H9 (cell line): ENCODE measurements around the gene MYH4. TPM values are rescaled to one million over a fixed set of nuclear protein-coding genes. Genes with fewer than 3 reads are reported as not detected.

Experiments used
- DNase-seq: peaks from one replicate; pipeline ENCODE4 v3.0.0-alpha.2; 2017
- H2AFZ ChIP-seq: one replicate; pipeline ENCODE4 v1.6.1; 2013; ENCODE audit warnings: mild to moderate bottlenecking, low read length, control low read depth, moderate library complexity
- H2AK5ac ChIP-seq: 2 replicates; pipeline ENCODE4 v1.6.1; 2013; ENCODE audit warnings: low read length, control low read depth, mixed read lengths; ENCODE audit not compliant: insufficient read length
- H2BK120ac ChIP-seq: one replicate; pipeline ENCODE4 v1.6.1; 2013; ENCODE audit warnings: low read depth, mild to moderate bottlenecking, low read length, control low read depth, inconsistent platforms; ENCODE audit not compliant: poor library complexity, severe bottlenecking
- H2BK12ac ChIP-seq: 2 replicates; pipeline ENCODE4 v1.6.1; 2013; ENCODE audit warnings: low read length, control low read depth, mixed read lengths, low read depth; ENCODE audit not compliant: insufficient read length
- H2BK15ac ChIP-seq: 2 replicates; pipeline ENCODE4 v1.6.1; 2013; ENCODE audit warnings: low read depth, low read length, control low read depth
- H2BK20ac ChIP-seq: one replicate; pipeline ENCODE4 v1.6.1; 2013; ENCODE audit warnings: low read depth, mild to moderate bottlenecking, low read length, control low read depth, inconsistent platforms; ENCODE audit not compliant: poor library complexity, severe bottlenecking
- H2BK5ac ChIP-seq: 2 replicates; pipeline ENCODE4 v1.6.1; 2013; ENCODE audit warnings: low read length, control low read depth, mixed read lengths; ENCODE audit not compliant: insufficient read length
- H3K14ac ChIP-seq: 2 replicates; pipeline ENCODE4 v1.6.1; 2013; ENCODE audit warnings: low read length, control low read depth; ENCODE audit not compliant: insufficient read depth
- H3K18ac ChIP-seq: 2 replicates; pipeline ENCODE4 v1.6.1; 2013; ENCODE audit warnings: low read depth, mild to moderate bottlenecking, mixed read lengths, low read length, control low read depth; ENCODE audit not compliant: insufficient read length
- H3K23ac ChIP-seq: 2 replicates; pipeline ENCODE4 v1.6.1; 2013; ENCODE audit warnings: low read length, control low read depth, mixed read lengths, low read depth; ENCODE audit not compliant: insufficient read length
- H3K23me2 ChIP-seq: 2 replicates; pipeline ENCODE4 v1.6.1; 2013; ENCODE audit warnings: low read depth, mild to moderate bottlenecking, mixed read lengths, low read length, control low read depth; ENCODE audit not compliant: insufficient read length, poor library complexity, severe bottlenecking
- H3K27ac ChIP-seq: 2 replicates; pipeline ENCODE4 v1.5.1; 2013; ENCODE audit warnings: low read length, control low read depth, mixed read lengths, low read depth; ENCODE audit not compliant: insufficient read length
- H3K27me3 ChIP-seq: 2 replicates; pipeline ENCODE4 v1.6.1; 2013; ENCODE audit warnings: low read length, control low read depth, inconsistent platforms; ENCODE audit not compliant: insufficient read depth
- H3K4ac ChIP-seq: 2 replicates; pipeline ENCODE4 v1.6.1; 2013; ENCODE audit warnings: low read depth, mild to moderate bottlenecking, control low read depth, inconsistent platforms, low read length, moderate library complexity
- H3K4me1 ChIP-seq: 2 replicates; pipeline ENCODE4 v1.6.1; 2013; ENCODE audit warnings: low read length, control low read depth, inconsistent platforms; ENCODE audit not compliant: insufficient read depth
- H3K4me2 ChIP-seq: 2 replicates; pipeline ENCODE4 v1.6.1; 2013; ENCODE audit warnings: low read length, control low read depth, mixed read lengths; ENCODE audit not compliant: insufficient read length, insufficient read depth
- H3K56ac ChIP-seq: 2 replicates; pipeline ENCODE4 v1.6.1; 2013; ENCODE audit warnings: low read depth, mild to moderate bottlenecking, mixed read lengths, low read length, control low read depth; ENCODE audit not compliant: insufficient read length
- H3K79me1 ChIP-seq: 2 replicates; pipeline ENCODE4 v1.6.1; 2013; ENCODE audit warnings: low read depth, mild to moderate bottlenecking, moderate library complexity, low read length, control low read depth, inconsistent platforms; ENCODE audit not compliant: insufficient read depth, poor library complexity, severe bottlenecking
- H3K79me2 ChIP-seq: 2 replicates; pipeline ENCODE4 v1.6.1; 2013; ENCODE audit warnings: low read length, control low read depth, inconsistent platforms; ENCODE audit not compliant: insufficient read depth
- H3K9ac ChIP-seq: 2 replicates; pipeline ENCODE4 v1.6.1; 2013; ENCODE audit warnings: low read length, control low read depth, mixed read lengths; ENCODE audit not compliant: insufficient read length; ENCODE audit errors: extremely low read depth
- H3K9me3 ChIP-seq: one replicate; pipeline ENCODE4 v1.6.1; 2013; ENCODE audit warnings: low read depth, low read length, inconsistent platforms; ENCODE audit not compliant: control insufficient read depth
- H3T11ph ChIP-seq: one replicate; pipeline ENCODE4 v1.6.1; 2013; ENCODE audit warnings: mild to moderate bottlenecking, low read length, control low read depth, inconsistent platforms
- H4K20me1 ChIP-seq: one replicate; pipeline ENCODE4 v1.6.1; 2013; ENCODE audit not compliant: control insufficient read depth, insufficient read length, insufficient read depth
- H4K5ac ChIP-seq: 2 replicates; pipeline ENCODE4 v1.6.1; 2013; ENCODE audit warnings: low read depth, mild to moderate bottlenecking, mixed read lengths, low read length, control low read depth; ENCODE audit not compliant: insufficient read length
- H4K8ac ChIP-seq: replicated peaks from 2 replicates; pipeline ENCODE4 v1.6.1; 2013; ENCODE audit warnings: low read length, control low read depth, mixed read lengths, low read depth; ENCODE audit not compliant: insufficient read length
- H4K91ac ChIP-seq: 2 replicates; pipeline ENCODE4 v1.6.1; 2013; ENCODE audit warnings: low read depth, mild to moderate bottlenecking, moderate library complexity, mixed read lengths, low read length, control low read depth; ENCODE audit not compliant: insufficient read length
- H3K27ac Mint-ChIP-seq, 3 experiments: 2 replicates in 2 of 3; 3 replicates in 1 of 3; pipeline ENCODE4 v1.8.0; 2020 to 2021; ENCODE audit warnings: mixed read lengths in 3 of 3, mild to moderate bottlenecking in 1 of 3, moderate library complexity in 1 of 3
- H3K27me3 Mint-ChIP-seq: 2 replicates; pipeline ENCODE4 v1.8.0; 2021; ENCODE audit warnings: low read depth, mild to moderate bottlenecking, moderate library complexity, mixed read lengths
- H3K36me3 Mint-ChIP-seq, 3 experiments: 2 replicates in 2 of 3; 3 replicates in 1 of 3; pipeline ENCODE4 v1.8.0; 2020 to 2021; ENCODE audit warnings: low read depth in 3 of 3, mixed read lengths in 3 of 3; ENCODE audit not compliant: insufficient read depth in 1 of 3
- H3K4me1 Mint-ChIP-seq, 2 experiments: 2 replicates each; pipeline ENCODE4 v1.8.0; 2020; ENCODE audit warnings: mixed read lengths in 2 of 2
- H3K4me3 Mint-ChIP-seq, 2 experiments: 2 replicates in 1 of 2; 3 replicates in 1 of 2; pipeline ENCODE4 v1.8.0; 2020 to 2021; ENCODE audit warnings: mild to moderate bottlenecking in 2 of 2, mixed read lengths in 2 of 2, moderate library complexity in 1 of 2
- H3K9me3 Mint-ChIP-seq, 2 experiments: 2 replicates in 1 of 2; 3 replicates in 1 of 2; pipeline ENCODE4 v1.8.0; 2020; ENCODE audit warnings: mild to moderate bottlenecking in 2 of 2, mixed read lengths in 2 of 2, moderate library complexity in 1 of 2
- WGBS: extraction: QIAGEN DNeasy Blood & Tissue Kit; methylation state at CpG from one replicate; pipeline ENCODE4 v1.1.7; 2013; ENCODE audit warnings: missing lambda C conversion rate, low lambda C conversion rate, mixed read lengths; ENCODE audit not compliant: insufficient read length; ENCODE audit errors: extremely low coverage; 5-methylcytosine and 5-hydroxymethylcytosine counted together
- total RNA-seq: library from RNA; stranded (reverse); gene quantifications from 2 replicates; pipeline ENCODE4 v1.2.1, GENCODE V29; 2021
- TF ChIP-seq, protein P1 (sequence below): fragments of 200-600 bp; sonication (generic); conservative IDR thresholded peaks from 3 replicates; pipeline ENCODE4 v1.8.0; 2021; ENCODE audit warnings: antibody characterized with exemption, mild to moderate bottlenecking

The MYH4 gene
- total RNA-seq, 1 experiment from 2014 or later: not detected

DNA sequence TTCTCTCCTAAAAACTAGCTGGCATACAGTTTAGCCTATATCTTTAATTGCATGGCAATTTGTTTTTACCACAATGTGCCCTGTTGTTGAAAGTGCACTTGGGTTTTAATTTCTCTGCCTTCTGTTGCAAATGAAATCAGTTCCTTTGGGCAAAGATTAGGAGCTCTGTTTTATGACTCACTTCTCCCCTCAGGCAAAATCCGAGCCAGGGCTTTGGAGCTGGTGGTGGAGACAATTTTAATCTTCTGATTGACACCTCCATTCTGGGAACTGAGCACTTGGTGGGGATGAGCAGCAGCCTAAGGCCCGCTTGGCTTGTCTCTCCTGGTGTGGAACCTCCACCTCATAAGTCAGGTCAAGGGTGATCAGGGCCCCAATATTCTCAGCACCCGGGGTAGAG, 34.3 kb downstream of the MYH4 start:
- no peak overlapping the region for H3K4ac ChIP-seq
- H4K91ac ChIP-seq: no peak overlapping the region
- no peak overlapping the region for H2BK5ac ChIP-seq
- no peak overlapping the region for H2BK120ac ChIP-seq
- Mint-ChIP-seq H3K27me3 (no peaks in the 10 kb centered on the region), H3K27ac (no peak overlapping the region), H3K9me3 (peaks cover 4 to 7% of the 10 kb centered on the region in 2 experiments; a peak in 2 of 5 replicates), H3K4me1 (no peaks in the 10 kb centered on the region; a peak in 1 of 4 replicates), H3K36me3 (peaks cover 0 to 10% (median 2%) of the 10 kb centered on the region in 3 experiments; a peak in 2 of 7 replicates), H3K4me3 (no peak overlapping the region)
- no peak overlapping the region for H2BK20ac ChIP-seq
- H3K4me1 ChIP-seq: no peaks in the 10 kb centered on the region
- H3K27ac ChIP-seq: no peak overlapping the region
- H3K14ac ChIP-seq: no peak overlapping the region
- DNase-seq: no peak
- H3K56ac ChIP-seq: no peak overlapping the region
- H2AK5ac ChIP-seq: no peak overlapping the region
- WGBS: no CpG with 5 or more reads among the region's 3 CpGs
- no peaks in the 10 kb centered on the region for H3K79me2 ChIP-seq
- TF ChIP-seq, protein P1, sequence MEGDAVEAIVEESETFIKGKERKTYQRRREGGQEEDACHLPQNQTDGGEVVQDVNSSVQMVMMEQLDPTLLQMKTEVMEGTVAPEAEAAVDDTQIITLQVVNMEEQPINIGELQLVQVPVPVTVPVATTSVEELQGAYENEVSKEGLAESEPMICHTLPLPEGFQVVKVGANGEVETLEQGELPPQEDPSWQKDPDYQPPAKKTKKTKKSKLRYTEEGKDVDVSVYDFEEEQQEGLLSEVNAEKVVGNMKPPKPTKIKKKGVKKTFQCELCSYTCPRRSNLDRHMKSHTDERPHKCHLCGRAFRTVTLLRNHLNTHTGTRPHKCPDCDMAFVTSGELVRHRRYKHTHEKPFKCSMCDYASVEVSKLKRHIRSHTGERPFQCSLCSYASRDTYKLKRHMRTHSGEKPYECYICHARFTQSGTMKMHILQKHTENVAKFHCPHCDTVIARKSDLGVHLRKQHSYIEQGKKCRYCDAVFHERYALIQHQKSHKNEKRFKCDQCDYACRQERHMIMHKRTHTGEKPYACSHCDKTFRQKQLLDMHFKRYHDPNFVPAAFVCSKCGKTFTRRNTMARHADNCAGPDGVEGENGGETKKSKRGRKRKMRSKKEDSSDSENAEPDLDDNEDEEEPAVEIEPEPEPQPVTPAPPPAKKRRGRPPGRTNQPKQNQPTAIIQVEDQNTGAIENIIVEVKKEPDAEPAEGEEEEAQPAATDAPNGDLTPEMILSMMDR: no peak
- H2BK12ac ChIP-seq: no peak overlapping the region
- no peak overlapping the region for H3T11ph ChIP-seq
- no peak overlapping the region for H4K8ac ChIP-seq
- H3K23me2 ChIP-seq: no peaks in the 10 kb centered on the region
- H3K79me1 ChIP-seq: no peaks in the 10 kb centered on the region
- no peaks in the 10 kb centered on the region for H3K9me3 ChIP-seq
- no peak overlapping the region for H4K5ac ChIP-seq
- no peaks in the 10 kb centered on the region for H4K20me1 ChIP-seq
- H2AFZ ChIP-seq: no peak overlapping the region
- no peaks in the 10 kb centered on the region for H3K27me3 ChIP-seq
- no peak overlapping the region for H2BK15ac ChIP-seq
- no peak overlapping the region for H3K9ac ChIP-seq
- H3K18ac ChIP-seq: no peak overlapping the region
- H3K23ac ChIP-seq: no peak overlapping the region
- no peak overlapping the region for H3K4me2 ChIP-seq
